A673 (cell line): ENCODE measurements around the gene GLRA1. TPM values are rescaled to one million over a fixed set of nuclear protein-coding genes. Genes with fewer than 3 reads are reported as not detected.

ENCODE experiments used
- BruUV-seq: library from RNA; stranded (reverse); fragments of 400-500 nt; replicated peaks from 2 replicates; lab custom pipeline; 2021; lab: Mats Ljungman, UMichigan
- CTCF ChIA-PET: fragments of 300-600 bp; sonication (Branson Sonifier 250); formaldehyde crosslinking; loops from one replicate; lab custom pipeline; 2022; ENCODE audit warnings: antibody characterized with exemption; lab: Charles Lee
- POLR2A ChIA-PET: fragments of 300-600 bp; sonication (Branson Sonifier 250); formaldehyde crosslinking; loops from one replicate; lab custom pipeline; 2022; ENCODE audit warnings: antibody characterized with exemption; ENCODE audit not compliant: low non-redundant PET; lab: Charles Lee
- DNase-seq: peaks from one replicate; pipeline ENCODE4 v3.0.0-alpha.2; 2015; ENCODE audit warnings: low spot score
- H3K27ac ChIP-seq: fragments of 200-600 bp; sonication (generic); 2 replicates; pipeline ENCODE4 v1.5.1; 2016; ENCODE audit warnings: mixed run types, low read depth, mild to moderate bottlenecking, mixed read lengths, antibody characterized with exemption, low read length; ENCODE audit not compliant: poor library complexity, severe bottlenecking
- H3K27me3 ChIP-seq: fragments of 200-600 bp; sonication (generic); replicated peaks from 2 replicates; pipeline ENCODE4 v1.6.1; 2017; ENCODE audit warnings: mixed run types, low read depth, mild to moderate bottlenecking, mixed read lengths, antibody characterized with exemption, low read length; ENCODE audit not compliant: insufficient read depth, poor library complexity
- H3K36me3 ChIP-seq: fragments of 200-600 bp; sonication (generic); 2 replicates; pipeline ENCODE4 v1.6.1; 2016; ENCODE audit warnings: mixed run types, mild to moderate bottlenecking, mixed read lengths, antibody characterized with exemption, low read length; ENCODE audit not compliant: insufficient read depth, poor library complexity, severe bottlenecking
- H3K4me1 ChIP-seq: fragments of 200-600 bp; sonication (generic); 2 replicates; pipeline ENCODE4 v1.6.1; 2017; ENCODE audit warnings: mixed run types, mild to moderate bottlenecking, mixed read lengths, antibody characterized with exemption, low read length; ENCODE audit not compliant: insufficient read depth, poor library complexity, severe bottlenecking
- H3K4me3 ChIP-seq: fragments of 200-600 bp; sonication (generic); 2 replicates; pipeline ENCODE4 v1.5.1; 2016; ENCODE audit warnings: low read depth, mixed run types, mild to moderate bottlenecking, mixed read lengths, low read length; ENCODE audit not compliant: poor library complexity, severe bottlenecking
- H3K9me3 ChIP-seq: fragments of 200-600 bp; sonication (generic); 2 replicates; pipeline ENCODE4 v1.6.1; 2016; ENCODE audit warnings: mixed run types, low read depth, mild to moderate bottlenecking, mixed read lengths, antibody characterized with exemption, low read length; ENCODE audit not compliant: poor library complexity, severe bottlenecking
- CTCF ChIP-seq: fragments of 300-800, 200-600 bp; sonication (generic); conservative IDR thresholded peaks from 2 replicates; pipeline ENCODE4 v1.5.1; 2017; ENCODE audit warnings: low read depth, mild to moderate bottlenecking, antibody characterized with exemption, low read length, moderate library complexity, mixed read lengths
- EZH2 ChIP-seq: fragments of 200-600 bp; sonication (generic); IDR thresholded peaks from 2 replicates; pipeline ENCODE4 v1.6.1; 2017; ENCODE audit warnings: borderline replicate concordance, low read depth, mild to moderate bottlenecking, mixed read lengths, antibody characterized with exemption, low read length; ENCODE audit not compliant: poor library complexity, severe bottlenecking
- intact Hi-C: fragments of 100-400 bp; cut with micrococcal nuclease; formaldehyde crosslinking; loops from one replicate; pipeline ENCODE4 v1.10.0; 2022; ENCODE audit not compliant: unreplicated experiment
- total RNA-seq: library from RNA; stranded (reverse); gene quantifications from 2 replicates; pipeline ENCODE4 v1.2.3, GENCODE V29; 2021

GLRA1 gene
- total RNA-seq, 1 experiment from 2014 or later = not detected

DNA sequence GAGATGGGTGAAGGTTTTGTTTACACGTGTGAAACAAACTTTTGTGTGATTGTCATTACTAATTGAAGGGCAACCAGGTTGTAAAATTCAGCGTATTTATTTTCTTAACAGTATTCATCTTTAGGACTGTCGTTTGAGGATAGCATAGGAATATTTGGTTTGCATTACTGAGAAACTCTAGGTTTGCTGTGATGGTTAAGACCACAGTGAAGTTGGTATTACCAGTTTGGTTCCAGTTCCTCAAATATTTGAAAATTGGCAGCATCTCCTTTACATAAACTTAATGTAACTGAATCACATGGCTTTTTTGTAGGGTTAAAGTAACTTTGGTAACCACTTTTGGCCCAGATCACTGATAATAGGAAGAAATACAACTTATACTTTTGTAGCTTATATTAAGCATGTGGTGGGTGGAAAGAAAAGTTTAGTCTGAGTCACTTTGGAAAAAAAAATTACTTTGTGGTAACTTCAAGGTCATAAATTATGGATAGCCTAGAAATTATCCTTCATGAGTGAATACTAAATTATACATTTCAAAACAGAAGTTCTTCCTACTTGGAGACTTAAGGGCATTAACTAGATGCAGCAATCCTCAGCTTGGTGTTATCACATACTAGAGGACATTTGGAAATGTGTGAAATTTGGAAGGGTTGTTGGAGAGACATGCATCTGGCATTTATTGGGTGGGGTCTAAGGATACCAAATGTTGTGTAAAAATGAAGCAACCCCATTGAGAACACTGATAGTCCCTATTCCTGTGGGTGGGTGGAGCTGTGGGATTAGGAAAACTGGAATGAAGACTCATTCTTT lies 119.0 kb downstream of the GLRA1 start:
- DNase-seq = no peak
- intact Hi-C loops = no loop called here
- Histone ChIP-seq H3K27ac (no peak overlapping the region), H3K36me3 (peaks cover 94% of the 10 kb centered on the region), H3K9me3 (no peaks in the 10 kb centered on the region), H3K4me3 (no peak overlapping the region), H3K27me3 (no peaks in the 10 kb centered on the region), H3K4me1 (peaks cover 7% of the 10 kb centered on the region)
- ChIA-PET CTCF (no interaction called here), POLR2A (no interaction called here)
- TF ChIP-seq CTCF (no peak), EZH2 (no peak)
- BruUV-seq = no TSS peak

- TF ChIP-seq EZH2 (no peak), CTCF (no peak)
- no peak for DNase-seq
- BruUV-seq = no TSS peak
- H3K4me1 ChIP-seq = peaks cover 4% of the 10 kb centered on the region
- no peaks in the 10 kb centered on the region for H3K27me3 ChIP-seq
- H3K36me3 ChIP-seq = peaks cover 99% of the 10 kb centered on the region
- H3K4me3 ChIP-seq = no peak overlapping the region
- CTCF ChIA-PET = no interaction called here
- no peak overlapping the region for H3K27ac ChIP-seq
- intact Hi-C loops = no loop called here
- POLR2A ChIA-PET = no interaction called here
- no peaks in the 10 kb centered on the region for H3K9me3 ChIP-seq
Observed at GRCh38 chr5:151800532-151800931, 124.1 kb downstream of the GLRA1 start.

GRCh38 chr5:151799407-151799806 lies 125.2 kb downstream of the GLRA1 start:
- ChIA-PET POLR2A (no interaction called here), CTCF (no interaction called here)
- intact Hi-C loops = no loop called here
- no peaks in the 10 kb centered on the region for H3K27me3 ChIP-seq
- no peak for TF ChIP-seq CTCF
- no peak for TF ChIP-seq EZH2
- H3K27ac ChIP-seq = no peak overlapping the region
- no peaks in the 10 kb centered on the region for H3K4me1 ChIP-seq
- H3K4me3 ChIP-seq = no peak overlapping the region
- DNase-seq = no peak
- no TSS peak for BruUV-seq
- H3K9me3 ChIP-seq = no peaks in the 10 kb centered on the region
- peaks cover 99% of the 10 kb centered on the region for H3K36me3 ChIP-seq
